Left ventricle myocardium inferior (tissue), 1 donor: ENCODE measurements around the gene SHFL. TPM values are rescaled to one million over a fixed set of nuclear protein-coding genes. Genes with fewer than 3 reads are reported as not detected.

ENCODE experiments used
- DNase-seq: peaks from one replicate; pipeline ENCODE4 v3.0.0-alpha.2; 2020
- H3K27ac ChIP-seq: fragments of 200-600 bp; replicated peaks from 2 replicates; pipeline ENCODE4 v1.8.0; 2021
- H3K27me3 ChIP-seq: fragments of 200-600 bp; 2 replicates; pipeline ENCODE4 v1.8.0; 2021; ENCODE audit warnings: low read depth
- H3K36me3 ChIP-seq: fragments of 200-600 bp; 2 replicates; pipeline ENCODE4 v1.8.0; 2021
- H3K4me1 ChIP-seq: fragments of 200-600 bp; 2 replicates; pipeline ENCODE4 v1.8.0; 2021
- H3K4me3 ChIP-seq: fragments of 200-600 bp; 2 replicates; pipeline ENCODE4 v1.8.0; 2021; ENCODE audit warnings: mild to moderate bottlenecking, moderate library complexity
- H3K9me3 ChIP-seq: fragments of 200-600 bp; replicated peaks from 2 replicates; pipeline ENCODE4 v1.8.0; 2021
- CTCF ChIP-seq: fragments of 200-600 bp; IDR thresholded peaks from 2 replicates; pipeline ENCODE4 v1.8.0; 2021; ENCODE audit warnings: antibody characterized with exemption, mild to moderate bottlenecking, borderline replicate concordance
- intact Hi-C: fragments of 100-400 bp; cut with micrococcal nuclease; formaldehyde crosslinking; loops from one replicate; pipeline ENCODE4 v1.11.0; 2022
- total RNA-seq: library from RNA; stranded (reverse); fragmentation: NEBNext Ultra II Directional; extraction: Animal tissue kit (Norgen Biotek cat#: 25700); gene quantifications from one replicate; pipeline ENCODE4 v1.2.1, GENCODE V29; 2021
- donor health status: DM: no; HTN: yes; CAD: no; lungs with severe emphysema.

SHFL gene
- total RNA-seq, 1 donor from 2014 or later: 9.1 TPM

DNA sequence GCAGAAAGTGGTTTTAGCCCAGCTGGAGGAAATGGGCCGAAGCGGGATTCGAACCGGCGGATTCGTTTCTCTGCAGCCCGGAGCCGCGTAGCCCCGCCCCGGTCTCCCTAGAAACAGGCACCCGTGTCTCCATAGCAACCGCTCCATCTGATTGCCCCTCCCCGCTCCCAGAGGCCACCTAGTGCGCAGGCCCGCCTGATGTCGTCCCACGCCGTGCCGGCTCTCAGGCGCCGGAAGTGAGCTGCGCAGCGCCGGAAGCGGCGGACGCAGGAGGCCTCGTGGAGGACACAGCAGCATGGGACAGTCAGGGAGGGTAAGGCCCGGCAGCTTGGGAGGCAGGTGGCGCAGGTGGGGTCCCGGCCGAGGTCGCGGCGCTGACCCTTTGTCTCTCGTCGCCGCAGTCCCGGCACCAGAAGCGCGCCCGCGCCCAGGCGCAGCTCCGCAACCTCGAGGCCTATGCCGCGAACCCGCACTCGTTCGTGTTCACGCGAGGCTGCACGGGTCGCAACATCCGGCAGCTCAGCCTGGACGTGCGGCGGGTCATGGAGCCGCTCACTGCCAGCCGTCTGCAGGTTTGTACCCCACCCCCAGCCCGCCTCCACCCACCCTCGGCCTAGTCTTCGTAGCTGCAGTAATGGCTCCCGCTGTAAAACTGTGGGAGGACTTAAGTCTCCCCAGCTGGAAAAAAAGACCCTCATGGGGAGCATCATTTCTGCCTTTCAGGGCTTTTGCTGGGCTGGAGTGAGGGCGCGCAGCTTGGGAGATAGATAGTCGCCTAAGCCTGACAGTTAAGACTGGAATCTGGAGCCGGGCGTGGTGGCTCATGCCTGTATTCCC lies 20.2 kb downstream of the SHFL start, which contains the start of gene PPAN:
Gene PPAN (plus strand): TSS at position 263 of the 837 bp plus-strand sequence. CDS start 33 bp downstream, at position 296.
- no peak for TF ChIP-seq CTCF
- intact Hi-C loops: no loop called here
- peaks cover 25% of the 10 kb centered on the region for H3K4me1 ChIP-seq
- peaks cover 42% of the 10 kb centered on the region for H3K36me3 ChIP-seq
- no peaks in the 10 kb centered on the region for H3K27me3 ChIP-seq
- H3K27ac ChIP-seq: peak within 1 kb of the TSS; percentile 89
- H3K9me3 ChIP-seq: no peaks in the 10 kb centered on the region
- H3K4me3 ChIP-seq: peak within 1 kb of the TSS; percentile 99
- DNase-seq: peak; percentile 97

DNA sequence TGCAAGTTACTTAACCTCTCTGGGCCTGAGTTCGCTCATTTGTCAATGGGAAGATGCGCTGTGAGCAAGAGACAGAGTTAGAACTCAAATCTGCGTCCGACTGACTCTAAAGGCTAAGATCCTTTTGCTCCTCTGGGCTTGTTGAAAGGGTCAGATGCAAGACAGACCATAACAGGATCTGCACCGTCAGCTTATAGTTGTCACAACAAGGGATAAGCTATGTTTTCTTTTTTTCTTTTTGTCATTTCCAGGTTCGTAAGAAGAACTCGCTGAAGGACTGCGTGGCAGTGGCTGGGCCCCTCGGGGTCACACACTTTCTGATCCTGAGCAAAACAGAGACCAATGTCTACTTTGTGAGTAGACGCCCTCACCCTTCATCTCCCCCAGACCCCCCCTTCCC lies 21.1 kb downstream of the SHFL start:
- H3K4me1 ChIP-seq: peaks cover 25% of the 10 kb centered on the region
- peaks cover 44% of the 10 kb centered on the region for H3K36me3 ChIP-seq
- DNase-seq: no peak
- TF ChIP-seq CTCF: no peak
- no peak overlapping the region for H3K27ac ChIP-seq
- H3K9me3 ChIP-seq: no peaks in the 10 kb centered on the region
- intact Hi-C loops: no loop called here
- no peaks in the 10 kb centered on the region for H3K27me3 ChIP-seq
- peak overlapping the region; percentile 99 for H3K4me3 ChIP-seq

DNA sequence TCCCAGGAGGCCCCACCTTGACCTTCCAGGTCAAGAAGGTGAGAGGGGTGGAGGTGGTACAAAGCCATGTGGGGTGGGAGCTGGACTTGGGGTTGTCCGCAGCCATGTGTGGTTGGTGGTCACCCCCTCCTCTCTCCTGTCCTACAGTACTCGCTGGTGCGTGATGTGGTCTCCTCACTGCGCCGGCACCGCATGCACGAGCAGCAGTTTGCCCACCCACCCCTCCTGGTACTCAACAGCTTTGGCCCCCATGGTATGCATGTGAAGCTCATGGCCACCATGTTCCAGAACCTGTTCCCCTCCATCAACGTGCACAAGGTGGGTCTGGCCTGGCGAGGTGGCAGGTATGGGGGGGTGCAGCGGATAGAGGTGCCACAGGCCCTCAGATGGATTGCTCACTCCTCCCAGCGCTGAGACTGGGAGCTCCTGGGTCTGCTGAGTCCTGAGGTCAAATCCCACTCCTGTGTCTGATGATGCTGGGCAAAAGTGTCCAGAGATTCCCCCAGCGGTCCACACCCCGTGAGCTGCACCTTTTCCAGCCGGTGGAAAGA lies 21.8 kb downstream of the SHFL start:
- H3K36me3 ChIP-seq: peaks cover 44% of the 10 kb centered on the region
- intact Hi-C loops: no loop called here
- no peak for DNase-seq
- no peak for TF ChIP-seq CTCF
- H3K4me3 ChIP-seq: no peak overlapping the region
- peaks cover 26% of the 10 kb centered on the region for H3K4me1 ChIP-seq
- no peaks in the 10 kb centered on the region for H3K9me3 ChIP-seq
- no peak overlapping the region for H3K27ac ChIP-seq
- H3K27me3 ChIP-seq: no peaks in the 10 kb centered on the region

- TF ChIP-seq CTCF: no peak
- peaks cover 45% of the 10 kb centered on the region for H3K36me3 ChIP-seq
- no peak overlapping the region for H3K4me3 ChIP-seq
- no peak for DNase-seq
- intact Hi-C loops: no loop called here
- no peaks in the 10 kb centered on the region for H3K9me3 ChIP-seq
- peaks cover 31% of the 10 kb centered on the region for H3K4me1 ChIP-seq
- H3K27ac ChIP-seq: no peak overlapping the region
- no peaks in the 10 kb centered on the region for H3K27me3 ChIP-seq
These were observed 23.4 kb downstream of the SHFL start for GRCh38 chr19:10109528-10109927.

GRCh38 chr19:10110076-10110971 lies 24.2 kb downstream of the SHFL start:
- Histone ChIP-seq H3K4me3 (no peak overlapping the region), H3K4me1 (peaks cover 31% of the 10 kb centered on the region), H3K27me3 (no peaks in the 10 kb centered on the region), H3K36me3 (peaks cover 53% of the 10 kb centered on the region), H3K9me3 (no peaks in the 10 kb centered on the region), H3K27ac (no peak overlapping the region)
- no peak for TF ChIP-seq CTCF
- DNase-seq: no peak
- intact Hi-C loops: no loop called here
